HEK293 (cell line): ENCODE results near the gene SHROOM1.

Experiments
- CTCF ChIA-PET: fragments of 350-600 bp; formaldehyde crosslinking; extraction: SDS; loops from one replicate; lab custom pipeline; 2021; ENCODE audit warnings: antibody characterized with exemption; lab: Yijun Ruan, JAX
- POLR2A ChIA-PET: fragments of 300-600 bp; formaldehyde crosslinking; extraction: SDS; loops from one replicate; lab custom pipeline; 2020; ENCODE audit warnings: antibody characterized with exemption, inconsistent platforms; lab: Yijun Ruan, JAX
- H3K27ac ChIP-seq: fragments of 200-500 bp; sonication (Bioruptor generic); 2 replicates; pipeline ENCODE4 v1.5.1; 2014; ENCODE audit warnings: low read depth, low read length, control low read depth, inconsistent platforms; ENCODE audit errors: extremely low read depth
- H3K36me3 ChIP-seq, 2 experiments: fragments of 200-500 bp in 1 of 2; sonication (Bioruptor generic) in 1 of 2; 1 replicate in 1 of 2; 2 replicates in 1 of 2; pipeline ENCODE4 v1.5.1; 2014 to 2017; ENCODE audit warnings: inconsistent platforms in 2 of 2, low read length in 2 of 2; ENCODE audit not compliant: control insufficient read depth in 2 of 2, insufficient read depth in 1 of 2
- H3K4me1 ChIP-seq: fragments of 200-500 bp; sonication (Bioruptor generic); 2 replicates; pipeline ENCODE4 v1.5.1; 2014; ENCODE audit warnings: mild to moderate bottlenecking, low read length, inconsistent platforms; ENCODE audit not compliant: control insufficient read depth, insufficient read depth
- H3K4me3 ChIP-seq: 2 replicates; pipeline ENCODE4 v1.5.1; 2011; ENCODE audit warnings: low read depth, mild to moderate bottlenecking, control low read depth, low read length, moderate library complexity
- H3K9me3 ChIP-seq: fragments of 200-500 bp; sonication (Bioruptor generic); 2 replicates; pipeline ENCODE4 v1.5.1; 2014; ENCODE audit warnings: low read depth, low read length, inconsistent platforms; ENCODE audit not compliant: control insufficient read depth, insufficient read depth
- BCL6B ChIP-seq: fragments of 450-650 bp; formaldehyde crosslinking; IDR thresholded peaks from 2 replicates; pipeline ENCODE4 v1.5.1; 2017; ENCODE audit warnings: missing biosample characterization, missing genetic modification characterization
- EGR2 ChIP-seq: fragments of 450-650 bp; formaldehyde crosslinking; IDR thresholded peaks from 2 replicates; pipeline ENCODE4 v1.5.1; 2016; ENCODE audit warnings: low read depth, missing biosample characterization, missing genetic modification characterization
- FEZF1 ChIP-seq: fragments of 450-650 bp; formaldehyde crosslinking; IDR thresholded peaks from 2 replicates; pipeline ENCODE4 v1.5.1; 2016; ENCODE audit warnings: missing biosample characterization, missing genetic modification characterization
- HOXC10 ChIP-seq: sonication (generic); formaldehyde crosslinking; IDR thresholded peaks from 2 replicates; pipeline ENCODE4 v1.8.1; 2023; ENCODE audit warnings: mild to moderate bottlenecking, missing genetic modification reagents
- KLF1 ChIP-seq: fragments of 450-650 bp; formaldehyde crosslinking; IDR thresholded peaks from 2 replicates; pipeline ENCODE4 v1.5.1; 2016; ENCODE audit warnings: missing biosample characterization, missing genetic modification characterization
- KLF10 ChIP-seq: fragments of 450-650 bp; IDR thresholded peaks from 2 replicates; pipeline ENCODE4 v1.5.1; 2018; ENCODE audit warnings: missing biosample characterization, mild to moderate bottlenecking, missing genetic modification characterization
- KLF9 ChIP-seq: fragments of 450-650 bp; formaldehyde crosslinking; IDR thresholded peaks from 2 replicates; pipeline ENCODE4 v1.5.1; 2016; ENCODE audit warnings: missing biosample characterization, missing genetic modification characterization, low read depth
- OSR2 ChIP-seq: fragments of 450-650 bp; formaldehyde crosslinking; IDR thresholded peaks from 2 replicates; pipeline ENCODE4 v1.5.1; 2016; ENCODE audit warnings: missing biosample characterization, missing genetic modification characterization
- PRDM1 ChIP-seq: fragments of 450-650 bp; formaldehyde crosslinking; IDR thresholded peaks from 2 replicates; pipeline ENCODE4; 2016; ENCODE audit warnings: missing biosample characterization, missing genetic modification characterization
- SETDB1 ChIP-seq: IDR thresholded peaks from one replicate; pipeline ENCODE4 v1.6.1; 2017; ENCODE audit warnings: mild to moderate bottlenecking, low read length, moderate library complexity, mixed read lengths; ENCODE audit not compliant: insufficient read length
- ZBTB10 ChIP-seq: fragments of 450-650 bp; formaldehyde crosslinking; IDR thresholded peaks from 2 replicates; pipeline ENCODE4 v1.5.1; 2016; ENCODE audit warnings: missing biosample characterization, missing genetic modification characterization
- ZBTB8A ChIP-seq: fragments of 450-650 bp; formaldehyde crosslinking; IDR thresholded peaks from 2 replicates; pipeline ENCODE4 v1.5.1; 2016; ENCODE audit warnings: missing biosample characterization, missing genetic modification characterization
- ZNF112 ChIP-seq: fragments of 450-650 bp; formaldehyde crosslinking; IDR thresholded peaks from 2 replicates; pipeline ENCODE4 v1.5.0; 2017; ENCODE audit warnings: missing biosample characterization, missing genetic modification characterization
- ZNF174 ChIP-seq: fragments of 450-650 bp; formaldehyde crosslinking; IDR thresholded peaks from 2 replicates; pipeline ENCODE4 v1.5.0; 2017; ENCODE audit warnings: missing biosample characterization, mild to moderate bottlenecking, missing genetic modification characterization
- ZNF248 ChIP-seq: fragments of 450-650 bp; formaldehyde crosslinking; IDR thresholded peaks from 2 replicates; pipeline ENCODE4 v1.5.1; 2017; ENCODE audit warnings: missing biosample characterization, missing genetic modification characterization
- ZNF280C ChIP-seq: fragments of 450-650 bp; formaldehyde crosslinking; IDR thresholded peaks from 2 replicates; pipeline ENCODE4 v1.5.1; 2016; ENCODE audit warnings: missing biosample characterization, missing genetic modification characterization
- ZNF423 ChIP-seq: fragments of 450-650 bp; formaldehyde crosslinking; IDR thresholded peaks from 2 replicates; pipeline ENCODE4 v1.5.1; 2016; ENCODE audit warnings: missing biosample characterization, missing genetic modification characterization
- ZNF544 ChIP-seq: fragments of 450-650 bp; formaldehyde crosslinking; IDR thresholded peaks from 2 replicates; pipeline ENCODE4 v1.5.0; 2017; ENCODE audit warnings: missing biosample characterization, missing genetic modification characterization
- ZNF555 ChIP-seq: fragments of 450-650 bp; formaldehyde crosslinking; conservative IDR thresholded peaks from 2 replicates; pipeline ENCODE4 v1.5.1; 2017; ENCODE audit warnings: missing biosample characterization, mild to moderate bottlenecking, missing genetic modification characterization, inconsistent platforms
- ZNF558 ChIP-seq: fragments of 450-650 bp; formaldehyde crosslinking; IDR thresholded peaks from 2 replicates; pipeline ENCODE4 v1.5.1; 2016; ENCODE audit warnings: missing biosample characterization, missing genetic modification characterization
- ZNF600 ChIP-seq: fragments of 450-650 bp; formaldehyde crosslinking; IDR thresholded peaks from 2 replicates; pipeline ENCODE4 v1.5.1; 2016; ENCODE audit warnings: missing biosample characterization, missing genetic modification characterization
- ZNF624 ChIP-seq: fragments of 450-650 bp; formaldehyde crosslinking; IDR thresholded peaks from 2 replicates; pipeline ENCODE4 v1.5.1; 2017; ENCODE audit warnings: missing biosample characterization, missing genetic modification characterization
- ZNF626 ChIP-seq: fragments of 450-650 bp; sonication (Bioruptor Pico); formaldehyde crosslinking; IDR thresholded peaks from 2 replicates; pipeline ENCODE4 v1.5.1; 2018; ENCODE audit warnings: missing biosample characterization, missing genetic modification characterization, inconsistent platforms
- ZNF639 ChIP-seq: fragments of 450-650 bp; formaldehyde crosslinking; IDR thresholded peaks from 2 replicates; pipeline ENCODE4 v1.5.1; 2016; ENCODE audit warnings: missing biosample characterization, missing genetic modification characterization
- ZNF677 ChIP-seq: fragments of 450-650 bp; IDR thresholded peaks from 2 replicates; pipeline ENCODE4 v1.5.0; 2018; ENCODE audit warnings: missing biosample characterization, mild to moderate bottlenecking, missing genetic modification characterization, moderate library complexity
- ZNF747 ChIP-seq: fragments of 450-650 bp; formaldehyde crosslinking; IDR thresholded peaks from 2 replicates; pipeline ENCODE4 v1.5.1; 2016; ENCODE audit warnings: missing biosample characterization, missing genetic modification characterization
- ZXDB ChIP-seq: fragments of 450-650 bp; formaldehyde crosslinking; IDR thresholded peaks from 2 replicates; pipeline ENCODE4 v1.5.1; 2016; ENCODE audit warnings: missing biosample characterization, missing genetic modification characterization

Gene SHROOM1

GRCh38 chr5:132825834-132826391 lies 4.5 kb downstream of the SHROOM1 start:
- peaks cover 0 to 38% of the 10 kb centered on the region in 2 experiments; a peak in 1 of 3 replicates for H3K36me3 ChIP-seq
- CTCF ChIA-PET, result interaction anchor here (0.6 kb wide), 1 partner anchor 33 kb away, joined by 3 read pairs; no protein-coding TSS in a partner anchor
- no peak overlapping the region for H3K27ac ChIP-seq
- TF ChIP-seq ZNF626 (tag by site-specific recombination) (no peak), ZNF423 (no peak), PRDM1 (tag by site-specific recombination) (no peak), ZNF555 (tag by site-specific recombination) (no peak), EGR2 (tag by site-specific recombination) (no peak), OSR2 (no peak), ZNF558 (tag by site-specific recombination) (no peak), ZNF248 (tag by site-specific recombination) (no peak), ZNF174 (no peak), ZNF544 (tag by site-specific recombination) (no peak), ZNF639 (no peak), ZBTB8A (tag by site-specific recombination) (no peak), ZNF677 (tag by site-specific recombination) (no peak), ZBTB10 (no peak), HOXC10 (CRISPR knock-in tag) (no peak), SETDB1 (no peak), ZNF112 (no peak), KLF10 (tag by site-specific recombination) (no peak), ZNF747 (no peak), FEZF1 (tag by site-specific recombination) (no peak)
- TF ChIP-seq, all 188 proteins: peak for 0
- Histone ChIP-seq H3K4me1 (no peaks in the 10 kb centered on the region), H3K4me3 (no peak overlapping the region), H3K9me3 (no peaks in the 10 kb centered on the region)
- POLR2A ChIA-PET, result no interaction called here

- no peak overlapping the region for H3K27ac ChIP-seq
- H3K4me3 ChIP-seq, result no peak overlapping the region
- H3K4me1 ChIP-seq, result no peaks in the 10 kb centered on the region
- ChIA-PET POLR2A (no interaction called here), CTCF (interaction anchor here (0.6 kb wide), 2 partner anchors 24 to 718 kb away, joined by 3 read pairs; no protein-coding TSS in a partner anchor)
- no peaks in the 10 kb centered on the region for H3K9me3 ChIP-seq
- H3K36me3 ChIP-seq, result peaks cover 0 to 38% of the 10 kb centered on the region in 2 experiments; a peak in 1 of 3 replicates
- TF ChIP-seq KLF1 (tag by site-specific recombination), result no peak
- no peak for TF ChIP-seq ZXDB (tag by site-specific recombination)
- TF ChIP-seq BCL6B (tag by site-specific recombination), result no peak
- no peak for TF ChIP-seq KLF9 (tag by site-specific recombination)
- no peak for TF ChIP-seq ZNF600 (tag by site-specific recombination)
- no peak for TF ChIP-seq ZNF624 (tag by site-specific recombination)
- no peak for TF ChIP-seq ZNF280C (tag by site-specific recombination)
Measured at GRCh38 chr5:132825033-132825833, 5.2 kb downstream of the SHROOM1 start.
